Measurements from ENCODE around the gene BLOC1S3.

GRCh38 chr19:45163156-45163555 lies 15.4 kb upstream of the BLOC1S3 start:
- TF ChIP-seq POLR2A (IDR thresholded peaks at IDR 0.05; ENCODE audit: low read length) (no peak), EP300 (IDR thresholded peaks at IDR 0.05) (no peak), HOXA7 (CRISPR knock-in tag; IDR thresholded peaks at IDR 0.05) (no peak), CTCF (IDR thresholded peaks at IDR 0.05) (no peak), REST (IDR thresholded peaks at IDR 0.05) (no peak), ESRRA (IDR thresholded peaks at IDR 0.05; ENCODE audit: borderline replicate concordance, low read length) (no peak), RAD21 (conservative IDR thresholded peaks at IDR 0.05 in 1 of 2, IDR thresholded peaks at IDR 0.05 in 1 of 2) (no peak), NR3C1 (IDR thresholded peaks at IDR 0.05) (no peak), MYC (IDR thresholded peaks at IDR 0.05; ENCODE audit: borderline replicate concordance, low read length) (no peak), MAFK (IDR thresholded peaks at IDR 0.05; ENCODE audit: partially characterized antibody) (no peak)

All from A549 (cell line).